ENCODE data around the gene PSMD13. TPM values are rescaled to one million over a fixed set of nuclear protein-coding genes. Genes with fewer than 3 reads are reported as not detected.

Gene PSMD13
- total and polyA plus RNA-seq, 2 donors from 2014 or later: 87.7 to 115 TPM

DNA sequence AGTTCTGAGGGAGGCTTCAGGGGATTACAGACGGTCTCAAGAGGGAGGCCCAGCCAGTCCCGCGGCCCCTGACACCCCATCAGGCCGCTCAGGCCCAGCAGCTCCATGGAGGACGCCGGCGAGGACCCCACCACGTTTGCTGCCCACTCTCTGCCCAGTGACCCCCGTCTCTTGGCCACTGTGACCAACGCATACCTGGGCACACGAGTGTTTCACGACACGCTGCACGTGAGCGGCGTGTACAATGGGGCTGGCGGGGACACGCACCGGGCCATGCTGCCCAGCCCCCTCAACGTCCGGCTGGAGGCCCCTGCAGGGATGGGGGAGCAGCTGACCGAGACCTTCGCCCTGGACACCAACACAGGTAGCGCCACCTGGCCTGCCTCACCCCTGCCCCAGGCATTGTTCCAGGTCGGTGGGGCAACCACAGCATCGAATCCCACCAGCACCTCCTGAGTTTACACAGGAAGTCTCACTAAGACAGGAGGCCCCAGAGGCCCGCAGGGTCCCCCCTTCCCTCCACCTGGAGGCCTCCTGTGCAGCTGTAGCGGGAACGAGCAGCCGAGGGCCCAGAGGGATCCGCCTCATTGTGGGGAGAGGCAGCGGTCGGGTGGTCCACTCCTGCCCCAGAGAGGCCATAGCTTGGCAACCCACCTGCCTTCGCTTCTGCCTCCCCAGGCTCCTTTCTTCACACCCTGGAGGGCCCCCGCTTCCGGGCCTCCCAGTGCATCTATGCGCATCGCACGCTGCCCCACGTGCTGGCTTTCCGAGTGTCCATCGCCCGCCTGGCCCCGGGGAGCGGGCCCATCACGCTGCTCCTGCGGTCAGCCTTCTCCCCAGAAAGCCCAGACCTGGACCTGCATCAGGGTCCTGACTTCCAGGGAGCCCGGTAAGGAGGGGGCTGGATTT is 53.2 kb downstream of the PSMD13 start:
- FAIRE-seq (no peak), DNase-seq (peak in 2 of 5 donors; percentile 75 to 81)
- Histone ChIP-seq H3K27ac (ENCODE audit: low read depth in 2 of 2, low read length in 2 of 2) (no peak overlapping the region), H3K9ac (ENCODE audit: low read length in 3 of 3) (peak overlapping the region in 1 of 3 donors; percentile 34), H3K27me3 (ENCODE audit: control insufficient read depth, insufficient read depth, low read length) (no peaks in the 10 kb centered on the region), H3K4me1 (ENCODE audit: control insufficient read depth in 2 of 3, insufficient read depth in 2 of 3, low read depth in 1 of 3, low read length in 3 of 3) (peaks cover 0 to 8% (median 0%) of the 10 kb centered on the region in 3 donors), H3K9me3 (ENCODE audit: control insufficient read depth in 2 of 3, insufficient read depth in 1 of 3, low read length in 3 of 3) (no peaks in the 10 kb centered on the region), H3K36me3 (ENCODE audit: control insufficient read depth in 2 of 3, insufficient read depth in 3 of 3, low read length in 3 of 3) (no peaks in the 10 kb centered on the region), H3K4me3 (ENCODE audit: low read length in 3 of 3) (peak overlapping the region in 1 of 3 donors; percentile 17)
- intact Hi-C loops (cut with DNase I): no loop called here
- TF ChIP-seq, protein P1, sequence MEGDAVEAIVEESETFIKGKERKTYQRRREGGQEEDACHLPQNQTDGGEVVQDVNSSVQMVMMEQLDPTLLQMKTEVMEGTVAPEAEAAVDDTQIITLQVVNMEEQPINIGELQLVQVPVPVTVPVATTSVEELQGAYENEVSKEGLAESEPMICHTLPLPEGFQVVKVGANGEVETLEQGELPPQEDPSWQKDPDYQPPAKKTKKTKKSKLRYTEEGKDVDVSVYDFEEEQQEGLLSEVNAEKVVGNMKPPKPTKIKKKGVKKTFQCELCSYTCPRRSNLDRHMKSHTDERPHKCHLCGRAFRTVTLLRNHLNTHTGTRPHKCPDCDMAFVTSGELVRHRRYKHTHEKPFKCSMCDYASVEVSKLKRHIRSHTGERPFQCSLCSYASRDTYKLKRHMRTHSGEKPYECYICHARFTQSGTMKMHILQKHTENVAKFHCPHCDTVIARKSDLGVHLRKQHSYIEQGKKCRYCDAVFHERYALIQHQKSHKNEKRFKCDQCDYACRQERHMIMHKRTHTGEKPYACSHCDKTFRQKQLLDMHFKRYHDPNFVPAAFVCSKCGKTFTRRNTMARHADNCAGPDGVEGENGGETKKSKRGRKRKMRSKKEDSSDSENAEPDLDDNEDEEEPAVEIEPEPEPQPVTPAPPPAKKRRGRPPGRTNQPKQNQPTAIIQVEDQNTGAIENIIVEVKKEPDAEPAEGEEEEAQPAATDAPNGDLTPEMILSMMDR (IDR thresholded peaks at IDR 0.05; ENCODE audit: borderline replicate concordance, extremely low read depth, insufficient read depth): no peak

DNA sequence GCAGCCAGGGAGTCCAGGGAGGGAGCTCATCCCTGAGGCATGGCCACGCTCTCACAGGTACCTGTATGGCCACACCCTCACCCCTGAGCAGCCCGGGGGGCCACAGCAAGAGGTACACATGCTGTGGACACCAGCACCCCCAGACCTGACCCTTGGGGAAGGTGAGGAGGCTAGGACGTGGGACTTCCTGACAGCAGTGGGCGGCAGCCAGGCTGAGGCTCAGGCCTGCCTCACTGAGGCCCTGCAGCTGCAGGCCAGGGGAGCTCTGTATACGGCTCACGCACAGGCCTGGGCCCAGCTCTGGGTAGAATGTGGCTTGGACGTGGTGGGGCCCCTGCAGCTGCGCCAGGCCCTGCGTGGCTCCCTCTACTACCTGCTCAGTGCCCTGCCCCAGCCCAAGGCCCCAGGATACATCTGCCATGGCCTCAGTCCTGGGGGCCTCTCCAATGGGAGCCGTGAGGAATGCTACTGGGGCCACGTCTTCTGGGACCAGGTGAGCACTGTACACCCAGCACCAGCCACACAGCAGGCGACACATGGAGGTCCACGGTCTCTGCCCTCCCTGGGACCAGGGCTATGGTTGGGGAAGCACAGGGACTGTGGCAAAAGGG is 54.0 kb downstream of the PSMD13 start:
- no peak overlapping the region for H3K27ac ChIP-seq (ENCODE audit: low read depth in 2 of 2, low read length in 2 of 2)
- intact Hi-C loops (cut with DNase I): no loop called here
- no peak overlapping the region for H3K4me3 ChIP-seq (ENCODE audit: low read length in 3 of 3)
- FAIRE-seq: no peak
- no peak overlapping the region for H3K9ac ChIP-seq (ENCODE audit: low read length in 3 of 3)
- DNase-seq: peak in 2 of 5 donors; percentile 38 to 76
- no peaks in the 10 kb centered on the region for H3K9me3 ChIP-seq (ENCODE audit: control insufficient read depth in 2 of 3, insufficient read depth in 1 of 3, low read length in 3 of 3)
- H3K27me3 ChIP-seq (ENCODE audit: control insufficient read depth, insufficient read depth, low read length): no peaks in the 10 kb centered on the region
- TF ChIP-seq, protein P1 (IDR thresholded peaks at IDR 0.05; ENCODE audit: borderline replicate concordance, extremely low read depth, insufficient read depth): no peak
- no peaks in the 10 kb centered on the region for H3K36me3 ChIP-seq (ENCODE audit: control insufficient read depth in 2 of 3, insufficient read depth in 3 of 3, low read length in 3 of 3)
- peaks cover 0 to 8% (median 0%) of the 10 kb centered on the region in 3 donors for H3K4me1 ChIP-seq (ENCODE audit: control insufficient read depth in 2 of 3, insufficient read depth in 2 of 3, low read depth in 1 of 3, low read length in 3 of 3)

DNA sequence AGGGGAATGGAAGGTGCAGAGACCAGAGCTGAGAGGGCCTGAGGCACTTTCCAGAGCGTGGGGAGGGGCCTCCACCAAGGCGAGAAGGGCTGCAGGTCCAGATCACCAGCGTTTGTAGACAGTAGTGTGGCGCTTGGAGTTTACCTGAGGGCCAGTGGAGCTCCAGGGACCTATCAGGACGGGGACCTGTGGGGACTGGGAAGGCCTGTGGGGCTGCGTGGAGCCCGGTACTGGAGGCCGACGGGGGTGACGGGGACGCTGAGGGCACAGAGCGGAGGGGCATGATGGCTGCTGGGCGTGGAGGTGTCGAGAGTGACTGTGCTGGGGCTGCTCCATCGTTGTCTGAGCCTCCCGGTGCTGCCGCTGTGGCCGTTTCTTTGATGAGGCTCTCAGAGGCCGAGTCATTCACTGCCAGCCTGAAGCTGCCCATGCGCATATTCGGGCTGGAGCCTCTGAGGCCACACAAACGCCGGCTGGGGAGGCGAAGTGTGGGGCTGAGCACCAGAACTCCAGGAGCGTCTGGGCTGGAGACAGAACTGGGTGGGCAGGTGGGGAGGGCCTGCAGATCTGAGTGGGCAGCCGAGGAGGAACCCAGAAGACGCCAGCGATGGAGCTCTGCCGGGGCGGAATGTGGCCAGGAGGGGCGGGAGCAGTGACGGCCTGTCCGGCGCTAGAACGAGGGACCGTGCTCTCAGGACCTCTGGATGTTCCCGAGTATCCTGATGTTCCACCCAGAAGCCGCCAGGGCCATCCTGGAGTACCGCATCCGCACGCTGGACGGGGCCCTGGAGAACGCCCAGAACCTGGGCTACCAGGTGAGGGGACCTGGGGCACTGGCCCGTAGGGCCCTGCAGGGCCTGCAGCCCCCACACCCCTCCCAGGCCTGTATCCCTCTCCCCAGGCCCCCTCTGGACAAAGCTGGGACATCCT is 54.8 kb downstream of the PSMD13 start:
- FAIRE-seq: no peak
- TF ChIP-seq, protein P1 (IDR thresholded peaks at IDR 0.05; ENCODE audit: borderline replicate concordance, extremely low read depth, insufficient read depth): no peak

More for the DNA sequence above, 54.8 kb downstream of the PSMD13 start:
- no peaks in the 10 kb centered on the region for H3K27me3 ChIP-seq (ENCODE audit: control insufficient read depth, insufficient read depth, low read length)
- peak in 2 of 5 donors; percentile 35 to 66 for DNase-seq
- H3K27ac ChIP-seq (ENCODE audit: low read depth in 2 of 2, low read length in 2 of 2): no peak overlapping the region
- no peaks in the 10 kb centered on the region for H3K36me3 ChIP-seq (ENCODE audit: control insufficient read depth in 2 of 3, insufficient read depth in 3 of 3, low read length in 3 of 3)
- H3K9me3 ChIP-seq (ENCODE audit: control insufficient read depth in 2 of 3, insufficient read depth in 1 of 3, low read length in 3 of 3): no peaks in the 10 kb centered on the region
- H3K4me3 ChIP-seq (ENCODE audit: low read length in 3 of 3): no peak overlapping the region
- H3K4me1 ChIP-seq (ENCODE audit: control insufficient read depth in 2 of 3, insufficient read depth in 2 of 3, low read depth in 1 of 3, low read length in 3 of 3): peaks cover 0 to 8% (median 0%) of the 10 kb centered on the region in 3 donors
- intact Hi-C loops (cut with DNase I): no loop called here
- H3K9ac ChIP-seq (ENCODE audit: low read length in 3 of 3): no peak overlapping the region
